Measurements from ENCODE around the gene DHRS9.

DHRS9 gene

DNA sequence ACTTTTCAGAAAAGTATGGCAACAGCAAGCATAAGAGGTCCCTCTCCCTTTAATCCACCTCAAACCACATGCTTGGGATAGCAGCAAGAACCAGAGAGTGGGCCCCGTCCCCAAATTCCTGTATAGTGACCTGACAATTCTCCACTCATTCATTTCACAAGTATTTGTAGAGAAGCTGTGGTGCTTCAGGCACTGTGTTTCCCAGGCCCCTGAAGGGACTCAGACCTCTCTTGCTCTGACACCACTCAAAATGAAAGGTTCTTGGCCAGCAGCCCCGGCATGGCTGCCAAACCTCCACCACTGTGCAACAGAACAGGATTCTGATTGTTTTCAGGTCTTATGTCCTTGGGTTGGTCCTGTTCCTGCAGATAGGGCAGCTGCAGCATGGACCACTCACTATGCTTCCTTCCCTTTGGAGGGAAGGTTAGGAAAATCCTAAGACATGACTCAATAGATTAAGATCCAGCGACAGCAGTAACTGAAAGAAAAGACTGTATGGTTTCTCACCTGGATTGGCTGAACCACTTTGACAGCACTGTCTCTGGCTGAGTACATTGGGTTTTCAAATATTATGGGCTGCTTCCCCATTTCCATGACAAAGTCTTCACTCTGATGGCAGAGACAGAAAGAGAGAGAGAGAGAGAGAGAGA is 67.6 kb downstream of the DHRS9 start:
- DNase-seq, result peak; percentile 61

GRCh38 chr2:169137924-169138323 is 68.6 kb downstream of the DHRS9 start:
- DNase-seq, result no peak

DNA sequence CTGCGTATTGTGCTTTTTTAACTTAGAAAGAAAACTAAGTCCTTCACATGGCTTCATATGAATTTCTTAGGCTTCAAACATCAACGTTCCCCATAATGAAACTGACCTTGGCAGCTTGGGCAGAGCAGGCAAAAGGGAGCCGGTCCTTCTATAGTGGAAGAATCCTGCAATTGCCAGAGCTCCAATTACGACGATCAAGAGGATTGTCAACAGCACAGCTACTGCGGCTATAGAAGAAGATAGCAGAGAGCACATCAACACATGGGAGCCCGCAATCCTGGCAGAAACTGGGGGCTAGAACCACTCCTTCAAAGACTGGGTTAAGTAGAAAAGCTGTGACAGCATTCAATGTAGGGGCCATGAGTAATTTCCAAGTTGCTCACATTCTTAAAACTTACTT is 69.8 kb downstream of the DHRS9 start:
- no peak for DNase-seq

GRCh38 chr2:169139993-169140767 is 70.8 kb downstream of the DHRS9 start:
- no peak for DNase-seq

- DNase-seq, result peak; percentile 73
Observed at GRCh38 chr2:169141713-169142352, 72.5 kb downstream of the DHRS9 start.

- no peak for DNase-seq
Observed at GRCh38 chr2:169143998-169144397, 74.6 kb downstream of the DHRS9 start.
